HL-60 (cell line): ENCODE results near the gene KRT73.

Experiments used
- DNase-seq, 2 experiments: peaks; one replicate each; pipeline ENCODE4 v3.0.0-alpha.2; 2010 to 2020; ENCODE audit warnings: low read depth in 1 of 2, low spot score in 1 of 2
- H3K27ac ChIP-seq: fragments of 250-450 bp; sonication (Bioruptor Pico); replicated peaks from 2 replicates; pipeline ENCODE4 v1.5.1; 2020; ENCODE audit warnings: mild to moderate bottlenecking, moderate library complexity
- H3K27me3 ChIP-seq: fragments of 250-450 bp; sonication (Bioruptor Pico); 2 replicates; pipeline ENCODE4 v1.5.1; 2021; ENCODE audit warnings: mild to moderate bottlenecking, moderate library complexity; ENCODE audit not compliant: insufficient read depth, poor library complexity, severe bottlenecking
- H3K4me3 ChIP-seq: replicated peaks from 2 replicates; pipeline ENCODE4 v1.5.1; 2011; ENCODE audit warnings: mild to moderate bottlenecking, control low read depth, low read length; ENCODE audit not compliant: insufficient read depth
- CTCF ChIP-seq: IDR thresholded peaks from one replicate; pipeline ENCODE4 v1.5.1; 2011; ENCODE audit warnings: low read length, control low read depth, inconsistent platforms; ENCODE audit not compliant: insufficient read depth
- GABPA ChIP-seq: IDR thresholded peaks from 2 replicates; pipeline ENCODE4 v1.6.1; 2012; ENCODE audit warnings: low read depth
- POLR2AphosphoS5 ChIP-seq: IDR thresholded peaks from 2 replicates; pipeline ENCODE4 v1.6.1; 2012; ENCODE audit warnings: low read depth
- REST ChIP-seq: IDR thresholded peaks from 2 replicates; pipeline ENCODE4 v1.6.1; 2012; ENCODE audit warnings: low read depth; ENCODE audit not compliant: insufficient replicate concordance
- SPI1 ChIP-seq: IDR thresholded peaks from 2 replicates; pipeline ENCODE4 v1.6.1; 2012; ENCODE audit warnings: low read depth, mild to moderate bottlenecking, borderline replicate concordance

The KRT73 gene

GRCh38 chr12:52559979-52560378 is 58.4 kb downstream of the KRT73 start:
- no peaks in the 10 kb centered on the region for H3K27me3 ChIP-seq
- no peak overlapping the region for H3K27ac ChIP-seq
- DNase-seq: no peak
- TF ChIP-seq REST: no peak
- TF ChIP-seq GABPA: no peak
- TF ChIP-seq CTCF: no peak
- TF ChIP-seq SPI1: no peak
- TF ChIP-seq POLR2AphosphoS5: no peak
- no peak overlapping the region for H3K4me3 ChIP-seq

GRCh38 chr12:52558781-52559445 is 59.4 kb downstream of the KRT73 start:
- DNase-seq: no peak
- no peaks in the 10 kb centered on the region for H3K27me3 ChIP-seq
- no peak for TF ChIP-seq CTCF
- no peak for TF ChIP-seq REST
- no peak for TF ChIP-seq POLR2AphosphoS5
- TF ChIP-seq SPI1: no peak
- no peak for TF ChIP-seq GABPA
- H3K4me3 ChIP-seq: no peak overlapping the region
- H3K27ac ChIP-seq: no peak overlapping the region
